ENCODE measurements around the gene FAM168A.

FAM168A gene

DNA sequence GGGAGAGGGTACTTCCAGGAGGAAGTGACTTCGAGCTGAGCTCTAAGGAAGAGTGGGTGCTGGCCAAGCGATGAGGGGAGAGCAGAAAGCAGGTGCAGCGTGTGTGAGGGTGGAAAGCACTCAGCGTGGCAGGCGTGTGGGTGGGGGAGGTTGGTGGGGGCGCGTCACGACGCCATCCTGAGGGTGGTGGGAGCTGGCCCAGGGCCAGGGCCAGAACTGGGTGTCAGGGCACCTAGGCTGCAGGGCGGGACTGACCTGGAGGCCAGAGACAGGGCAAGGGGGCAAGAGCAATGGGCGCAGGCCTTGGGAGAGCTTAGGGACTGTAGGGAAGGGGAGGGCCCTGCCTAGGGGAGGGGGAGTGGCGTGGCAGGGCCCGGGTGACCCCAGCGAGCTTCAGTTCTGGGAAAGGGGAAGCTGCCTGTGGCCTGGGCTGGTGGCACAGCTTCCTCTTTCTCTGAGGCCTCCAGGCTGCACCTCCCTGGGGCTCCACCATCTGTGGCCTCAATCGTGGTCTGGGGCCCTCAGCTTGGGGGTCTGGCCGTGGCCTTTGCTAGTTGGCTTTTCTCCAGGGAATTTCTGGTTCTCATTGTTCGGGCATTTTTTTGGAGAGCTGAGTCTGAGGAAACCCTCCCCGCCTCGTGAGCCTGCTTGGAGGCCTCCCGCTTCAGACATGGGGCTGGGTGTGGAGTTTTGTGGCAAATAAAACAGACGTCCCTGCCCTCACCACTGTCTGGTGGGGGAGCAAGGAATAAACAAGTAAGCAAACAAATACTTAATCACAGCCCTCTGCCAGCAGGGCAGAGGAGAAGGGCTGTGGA is 212.8 kb downstream of the FAM168A start:
- peak; percentile 48 to 85 for DNase-seq

DNA sequence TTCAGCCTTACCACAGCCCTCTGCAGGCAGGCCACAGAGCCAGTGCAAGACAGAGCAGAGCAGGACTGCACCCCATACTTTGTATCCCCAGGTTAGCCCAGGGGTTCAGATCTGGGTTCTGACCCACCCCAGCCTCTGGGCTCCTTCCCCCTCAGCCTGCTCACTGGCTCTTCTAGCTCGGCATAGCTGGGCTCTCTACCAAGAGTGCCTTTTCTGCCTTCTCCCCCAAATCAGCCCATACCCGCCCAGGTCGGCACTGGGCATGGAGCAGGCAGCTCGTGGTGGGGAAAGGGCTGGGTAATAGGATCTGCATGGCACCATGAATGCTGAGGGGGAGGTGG is 213.4 kb downstream of the FAM168A start:
- DNase-seq: no peak

DNA sequence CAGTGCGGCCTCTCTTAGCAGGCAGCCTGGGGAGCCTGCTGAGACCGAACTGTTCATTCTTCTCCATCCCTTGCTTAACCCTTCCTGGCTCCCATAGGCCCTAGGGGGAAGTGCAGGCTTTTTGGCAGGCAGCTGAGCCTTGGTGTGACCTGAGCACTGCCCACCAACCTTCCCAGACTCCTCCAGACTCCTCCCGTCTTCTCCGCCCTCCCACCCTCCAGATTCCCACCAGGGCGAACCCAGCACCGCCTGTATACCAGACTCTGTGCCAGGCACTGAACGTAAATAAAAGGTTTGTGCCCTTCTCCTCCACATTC is 213.8 kb downstream of the FAM168A start:
- DNase-seq: no peak

DNA sequence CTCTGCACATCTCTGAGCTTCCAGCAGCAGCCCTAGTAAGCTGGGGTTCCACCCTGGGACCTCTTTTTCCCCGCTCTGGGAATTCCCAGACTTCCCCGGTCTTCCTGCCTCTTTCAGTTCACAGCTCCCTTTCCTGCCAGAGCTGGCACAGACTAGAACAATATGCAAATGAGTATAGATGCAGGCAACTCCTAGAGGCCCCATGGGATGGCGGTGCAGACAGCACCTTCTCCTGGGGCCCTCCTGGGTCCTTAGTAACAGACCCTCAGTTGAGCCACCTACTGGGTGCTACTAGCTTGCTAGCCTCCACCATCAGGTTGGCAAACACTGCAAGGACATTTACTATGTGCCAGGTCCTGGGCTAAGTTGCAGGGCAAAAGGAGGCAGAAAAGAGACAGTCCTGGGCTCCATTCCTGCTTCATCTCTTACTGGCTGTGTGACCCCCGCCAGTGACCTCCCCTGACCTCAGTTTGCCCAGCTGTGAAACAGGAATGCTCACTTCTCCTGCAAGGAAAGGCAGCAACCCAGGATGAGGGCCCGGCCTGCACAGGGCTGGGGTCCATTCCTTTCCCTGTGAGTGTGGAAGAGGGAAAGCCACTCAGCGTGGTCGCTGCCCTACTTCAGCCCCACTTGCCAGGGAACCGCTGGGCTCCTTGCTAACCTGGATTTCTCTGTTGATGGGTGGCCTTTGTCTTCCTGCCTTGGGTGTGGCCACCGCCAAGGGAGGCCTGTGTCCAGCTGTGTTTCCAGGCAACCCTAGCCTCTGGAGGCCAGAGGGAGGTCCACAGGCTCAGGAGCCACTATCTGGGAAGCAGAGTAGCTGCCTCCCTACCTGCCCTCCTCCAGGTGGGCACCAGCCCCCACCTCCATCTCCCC is 214.4 kb downstream of the FAM168A start:
- DNase-seq: peak in 1 of 2 donors; percentile 6

DNA sequence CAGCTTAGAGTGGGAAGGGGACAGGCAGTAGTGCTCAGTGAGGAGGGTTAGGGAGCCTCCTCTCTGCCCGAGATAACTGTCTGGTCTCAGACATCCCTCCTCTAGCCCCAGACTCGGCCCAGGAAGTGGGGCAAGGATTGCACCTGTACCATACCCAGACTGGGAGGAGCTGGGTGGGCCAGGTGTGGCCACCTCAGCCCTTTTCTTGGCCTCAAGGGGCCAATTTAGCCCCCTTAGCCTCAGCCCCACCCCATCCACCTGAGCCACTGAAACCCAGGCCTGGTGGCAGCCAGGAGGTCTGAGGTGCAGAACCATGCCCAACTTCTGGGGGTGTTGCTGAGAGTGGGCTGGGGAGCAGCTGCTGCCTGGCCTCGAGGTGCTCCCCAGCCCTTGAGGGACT is 215.2 kb downstream of the FAM168A start:
- DNase-seq: no peak

DNA sequence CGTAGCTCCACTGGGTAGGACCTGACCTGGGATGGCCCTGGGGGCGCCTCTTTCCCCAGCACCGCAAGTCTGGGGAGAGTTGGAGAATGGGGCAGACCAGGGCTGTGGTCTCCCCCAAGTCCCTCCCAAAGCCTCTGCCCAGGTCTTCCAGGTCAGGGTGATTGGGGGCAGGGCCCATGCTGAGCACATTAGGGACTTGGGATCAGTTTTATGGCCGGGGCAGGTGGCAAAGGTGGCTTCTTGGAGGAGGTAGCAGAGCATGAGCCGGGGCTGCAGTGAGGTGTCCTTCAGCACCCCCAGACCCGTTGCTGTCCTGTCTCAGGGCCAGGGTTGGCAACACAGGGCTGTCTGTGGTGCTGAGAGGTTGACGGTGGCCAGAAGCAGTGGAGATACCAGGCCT is 215.7 kb downstream of the FAM168A start:
- no peak for DNase-seq

DNA sequence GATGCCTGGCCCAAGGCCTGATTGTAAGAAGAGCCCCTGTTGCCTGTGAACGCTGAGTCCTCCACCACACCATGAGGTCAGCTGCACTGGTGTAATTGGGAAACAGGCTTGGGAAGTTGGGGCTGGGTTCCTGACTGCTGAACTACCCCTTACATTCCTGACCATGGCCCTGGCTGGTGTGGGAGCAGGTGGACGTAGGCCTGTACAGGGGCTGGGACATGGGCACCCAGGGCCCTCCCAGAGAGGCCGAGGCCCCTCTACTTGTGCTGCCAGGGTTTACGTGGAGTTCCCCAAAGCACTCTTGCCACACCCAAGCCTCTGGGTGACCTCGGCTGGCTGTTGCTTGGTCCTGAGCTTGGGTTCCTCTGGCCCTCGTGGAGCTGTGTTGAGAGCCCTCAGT is 216.3 kb downstream of the FAM168A start:
- DNase-seq: peak in 1 of 2 donors; percentile 32

DNA sequence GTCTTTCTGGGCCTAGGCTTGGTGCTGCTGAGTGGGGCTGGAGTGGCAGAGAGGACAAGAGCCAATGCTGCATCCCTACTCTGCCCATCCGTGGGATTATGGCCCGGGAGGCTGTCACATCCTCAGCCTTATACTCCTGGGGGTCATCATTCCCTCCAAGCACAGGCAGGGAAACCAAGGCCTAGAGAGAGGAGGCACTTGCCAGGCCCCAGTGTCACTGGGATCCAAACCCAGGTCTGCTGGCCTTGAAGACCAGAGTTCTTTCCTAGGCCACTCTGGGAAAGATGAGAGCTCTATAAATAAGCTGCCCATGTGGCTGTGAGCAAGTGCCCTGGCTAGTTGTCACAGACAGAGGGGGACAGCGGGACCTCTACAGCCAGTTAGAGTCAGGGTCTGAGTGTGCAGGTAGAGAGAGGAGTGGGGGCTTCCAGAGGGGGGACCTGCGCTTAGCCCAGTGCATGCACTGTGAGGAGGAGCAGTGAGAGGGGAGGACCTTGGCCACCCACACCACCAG is 217.0 kb downstream of the FAM168A start:
- DNase-seq: no peak

DNA sequence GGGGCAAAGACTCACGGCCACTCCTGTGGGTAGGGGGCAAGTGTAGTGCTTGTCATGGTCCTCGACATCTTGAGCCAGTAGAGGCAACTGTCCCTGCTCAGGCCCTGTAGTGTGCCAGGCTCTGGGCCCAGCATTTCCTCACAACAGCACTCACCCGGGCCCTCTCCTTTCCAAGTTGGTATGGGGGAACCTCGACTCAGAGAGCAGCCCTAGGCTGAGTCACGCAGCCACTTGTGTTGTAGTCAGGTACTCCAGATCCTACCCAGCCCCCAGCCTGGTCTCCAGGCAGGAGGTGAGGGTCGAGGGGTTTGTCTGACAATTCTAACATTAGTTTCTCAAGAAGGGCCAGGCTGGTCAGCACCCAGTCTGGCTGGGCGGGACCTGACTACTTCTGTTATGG is 217.6 kb downstream of the FAM168A start:
- no peak for DNase-seq

DNA sequence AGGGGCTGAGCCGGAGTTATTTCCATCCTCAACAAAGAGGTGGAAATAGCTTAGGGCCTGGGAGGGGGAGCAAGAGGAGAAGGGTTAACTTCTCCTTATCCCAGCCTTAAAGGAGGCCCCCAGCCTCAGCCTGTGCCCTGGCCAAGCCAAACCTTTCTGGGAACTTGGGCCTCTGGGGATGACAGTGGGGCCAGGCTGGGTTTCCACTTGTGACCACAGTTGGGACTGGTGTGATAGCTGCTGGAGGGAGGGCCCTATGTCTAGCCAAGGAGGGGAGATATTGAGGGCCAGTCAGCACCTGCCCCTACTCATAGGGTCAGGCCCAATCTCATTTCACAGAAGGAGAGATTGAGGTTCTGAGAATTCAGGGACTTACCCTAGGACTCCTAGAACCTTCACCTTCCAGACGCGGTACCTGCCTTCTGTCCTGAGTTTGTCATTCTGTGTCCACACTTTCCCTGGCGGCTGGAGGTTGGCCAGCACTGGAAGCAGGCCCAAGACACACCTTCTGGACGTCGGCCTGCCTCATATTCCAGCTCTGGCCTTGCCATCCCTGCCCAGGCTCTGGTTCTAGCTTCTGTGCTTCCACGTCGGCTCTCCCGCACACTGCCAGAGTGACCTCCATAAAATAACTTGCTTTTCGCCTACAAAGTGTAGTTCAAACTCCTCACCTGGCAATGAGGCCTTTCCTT is 218.6 kb downstream of the FAM168A start:
- peak in 1 of 2 donors; percentile 6 for DNase-seq

DNA sequence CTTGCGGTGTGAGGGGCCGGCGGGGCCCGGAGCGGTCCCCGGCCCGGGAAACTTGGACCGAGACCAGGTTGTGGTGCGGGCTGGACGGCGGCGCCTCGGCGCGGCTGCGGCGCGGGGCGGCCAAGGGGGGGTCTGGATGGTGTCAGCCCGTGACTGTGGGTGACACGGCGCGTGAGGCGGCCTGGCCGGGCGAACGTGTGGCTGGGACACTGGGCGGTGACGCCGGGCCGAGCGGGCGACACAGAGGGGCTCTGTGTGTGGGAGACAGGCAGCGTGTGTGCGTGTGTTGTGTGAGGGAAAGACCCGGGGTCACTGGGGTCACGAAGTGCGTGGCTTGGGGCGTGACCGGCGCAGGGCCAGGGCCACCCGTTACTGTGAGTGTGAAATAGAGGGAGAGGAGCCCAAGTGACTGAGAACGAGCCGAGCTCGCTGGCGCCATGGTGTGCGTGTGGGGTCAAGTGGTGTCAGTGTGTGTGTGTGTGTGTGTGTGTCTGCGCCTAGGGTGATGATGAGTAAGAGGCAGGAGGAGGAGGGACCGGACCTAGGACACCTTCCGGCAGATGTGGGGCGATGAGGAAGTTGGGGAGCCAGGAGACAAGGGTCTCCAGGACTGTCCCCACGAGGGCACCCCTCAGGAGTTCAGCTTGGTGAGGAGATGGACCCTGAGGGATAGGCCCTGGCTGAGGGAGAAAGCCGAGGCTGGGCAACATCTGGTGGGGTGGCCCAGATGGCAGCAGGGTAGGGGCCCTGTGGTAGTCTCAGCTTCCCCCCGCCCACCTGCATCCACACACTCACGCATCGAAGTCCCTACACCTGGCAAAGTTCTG is 220.9 kb downstream of the FAM168A start:
- peak; percentile 78 to 85 for DNase-seq

DNA sequence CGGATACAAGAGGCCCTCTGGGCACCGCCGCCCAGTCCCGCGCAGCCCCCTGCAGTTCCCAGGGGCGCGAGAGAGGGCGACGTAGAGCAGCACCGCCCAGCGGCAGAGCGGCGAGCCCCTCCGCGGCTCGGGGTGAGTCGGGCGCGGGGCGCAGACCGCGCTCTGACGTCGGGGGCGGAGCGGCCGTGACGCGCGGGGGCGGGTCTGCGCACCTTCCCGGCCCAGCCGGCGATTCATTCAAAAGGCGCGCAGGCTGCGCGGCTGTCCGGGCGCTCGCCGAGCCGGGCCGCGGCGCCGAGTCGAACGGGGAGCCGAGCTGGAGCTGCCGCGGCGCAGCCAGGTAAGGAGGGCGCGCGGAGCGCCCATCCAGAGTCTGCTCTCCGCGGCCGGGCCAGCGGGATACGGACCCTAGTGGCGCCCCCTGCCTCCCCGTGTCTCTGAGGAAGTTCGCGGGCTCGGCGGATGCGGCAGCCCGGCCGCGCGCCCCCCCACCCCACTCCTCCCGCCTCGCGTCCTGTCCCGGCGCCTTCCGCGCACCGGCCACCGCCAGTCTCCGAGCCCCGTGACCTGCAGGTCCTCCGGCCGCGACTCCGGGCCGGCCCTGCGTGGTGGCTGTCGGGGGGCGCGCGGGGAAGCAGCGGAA is 221.6 kb downstream of the FAM168A start, which contains the start of gene RELT:
RELT (plus strand) TSS at position 240 of the 643 bp plus-strand sequence. CDS start 12,738 bp downstream, outside the sequence.
- peak; percentile 94 to 95 for DNase-seq

DNA sequence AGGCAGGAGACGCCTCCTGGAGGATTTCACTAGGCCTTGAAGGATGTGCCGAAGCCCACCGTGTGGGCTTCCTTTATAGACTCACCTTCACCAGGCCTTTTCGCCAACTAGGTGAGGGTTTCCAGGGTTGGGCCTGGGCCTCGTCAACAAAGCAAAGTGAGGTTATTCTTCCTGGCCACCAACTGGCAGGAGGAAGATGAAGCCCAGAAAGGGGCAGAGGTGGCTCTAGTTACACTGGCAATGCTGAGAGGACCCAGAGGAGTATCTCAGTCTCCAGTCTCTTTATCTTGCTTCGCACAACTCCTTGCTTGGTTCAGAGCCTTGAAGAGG is 222.1 kb downstream of the FAM168A start:
- DNase-seq: no peak

DNA sequence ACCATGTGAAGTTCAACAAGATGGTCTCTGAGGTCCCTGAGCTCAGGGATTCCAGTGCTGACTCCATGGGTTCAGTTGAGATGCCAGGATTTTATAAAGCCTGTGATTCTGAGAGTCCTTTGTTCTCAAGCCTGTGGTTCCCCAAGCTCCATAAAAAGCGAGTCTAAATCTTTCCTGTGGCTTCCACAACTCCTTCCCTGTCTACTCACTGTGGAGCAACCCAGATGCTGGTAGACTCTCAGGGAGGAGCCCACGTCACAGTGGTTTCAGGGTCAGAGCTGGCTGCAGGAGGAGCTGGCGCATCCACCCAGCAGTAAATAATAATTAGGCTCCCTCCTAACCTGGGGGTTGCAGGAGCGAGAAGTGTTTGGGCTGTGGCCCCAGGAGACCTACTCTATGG is 223.8 kb downstream of the FAM168A start:
- no peak for DNase-seq

DNA sequence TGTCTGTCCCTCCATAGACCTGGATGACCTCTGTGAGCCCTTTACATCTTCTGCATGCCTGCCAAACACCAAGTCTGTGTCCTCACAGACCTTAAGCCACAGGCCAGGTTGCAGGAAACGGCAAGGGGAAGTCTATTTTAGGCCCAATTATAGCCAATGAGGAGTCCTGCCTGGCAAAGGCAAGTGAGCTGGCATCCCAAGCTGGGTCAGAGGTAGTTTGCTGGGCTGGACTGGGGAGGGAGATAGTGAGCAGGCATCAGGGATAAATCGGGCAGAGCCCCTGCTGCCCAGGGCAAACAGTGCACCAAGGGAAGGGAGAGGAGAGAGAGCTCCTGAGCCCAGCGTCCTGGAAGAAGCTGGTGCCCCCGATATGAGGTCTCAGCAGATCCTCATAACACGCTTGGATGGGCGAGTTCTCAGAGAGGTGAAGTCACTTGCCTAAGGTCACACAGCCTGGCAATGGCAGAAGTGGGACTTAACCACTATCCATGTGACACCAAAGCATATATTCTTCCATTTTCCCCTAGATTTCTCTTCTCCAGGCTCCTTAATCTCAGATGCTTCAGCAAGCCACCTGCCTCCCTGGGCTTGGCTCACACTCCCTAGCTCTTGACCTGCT is 225.4 kb downstream of the FAM168A start:
- DNase-seq: peak in 1 of 2 donors; percentile 35

DNA sequence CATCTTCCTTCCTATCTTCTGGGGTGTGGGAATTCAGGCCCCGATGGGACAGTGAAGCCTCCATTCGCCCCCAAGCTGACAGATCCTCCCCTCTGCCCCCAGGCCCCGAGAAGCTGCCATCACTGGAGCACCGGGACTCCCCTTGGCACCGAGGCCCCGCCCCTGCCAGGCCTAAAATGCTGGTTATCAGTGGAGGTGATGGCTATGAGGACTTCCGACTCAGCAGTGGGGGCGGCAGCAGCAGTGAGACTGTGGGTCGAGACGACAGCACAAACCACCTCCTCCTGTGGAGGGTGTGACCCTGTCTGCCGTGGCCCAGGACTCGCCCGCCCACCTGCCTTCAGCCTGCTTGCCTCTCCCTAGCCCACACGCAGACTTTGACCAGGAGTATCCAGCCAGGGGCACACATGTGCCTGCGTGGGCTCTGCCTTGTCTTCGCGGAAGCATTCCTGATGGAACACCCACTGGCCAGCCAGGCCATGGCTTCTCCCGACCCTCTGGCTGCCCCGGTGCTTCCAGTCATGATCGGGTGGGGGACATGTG is 230.4 kb downstream of the FAM168A start:
- DNase-seq: no peak

DNA sequence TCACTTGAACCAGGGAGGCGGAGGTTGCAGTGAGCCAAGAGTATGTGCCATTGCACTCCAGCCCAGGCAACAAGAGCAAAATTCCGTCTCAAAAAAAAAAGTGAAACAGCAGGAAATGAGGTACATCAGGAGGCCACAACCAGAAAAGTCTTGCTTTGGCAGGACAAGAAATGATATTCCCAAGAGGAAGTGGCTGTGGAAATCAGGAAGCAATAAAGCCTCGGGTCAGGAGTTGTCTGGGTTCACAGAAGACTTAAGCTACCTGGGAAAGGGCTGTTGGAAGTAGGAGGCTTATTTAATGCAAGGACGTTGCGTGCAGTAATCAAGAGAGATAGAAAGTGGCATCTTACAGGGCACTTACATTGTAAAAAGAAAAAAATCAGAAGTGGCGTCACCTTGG is 231.0 kb downstream of the FAM168A start:
- no peak for DNase-seq

DNA sequence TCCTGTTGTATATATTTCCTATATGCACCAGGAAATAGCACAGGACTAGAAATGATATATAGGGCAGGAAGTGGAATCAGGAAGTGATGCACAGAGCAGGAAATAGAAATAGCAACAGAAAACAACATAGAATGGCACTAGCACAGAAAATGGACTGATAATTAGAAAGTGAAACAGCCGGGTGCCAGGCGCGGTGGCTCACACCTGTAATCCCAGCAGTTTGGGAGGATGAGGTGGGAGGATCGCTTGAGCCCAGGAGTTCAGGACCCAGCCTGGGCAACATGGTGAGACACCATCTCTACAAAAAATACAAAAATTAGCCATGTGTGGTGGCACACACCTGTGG is 231.7 kb downstream of the FAM168A start:
- peak; percentile 34 to 75 for DNase-seq

DNA sequence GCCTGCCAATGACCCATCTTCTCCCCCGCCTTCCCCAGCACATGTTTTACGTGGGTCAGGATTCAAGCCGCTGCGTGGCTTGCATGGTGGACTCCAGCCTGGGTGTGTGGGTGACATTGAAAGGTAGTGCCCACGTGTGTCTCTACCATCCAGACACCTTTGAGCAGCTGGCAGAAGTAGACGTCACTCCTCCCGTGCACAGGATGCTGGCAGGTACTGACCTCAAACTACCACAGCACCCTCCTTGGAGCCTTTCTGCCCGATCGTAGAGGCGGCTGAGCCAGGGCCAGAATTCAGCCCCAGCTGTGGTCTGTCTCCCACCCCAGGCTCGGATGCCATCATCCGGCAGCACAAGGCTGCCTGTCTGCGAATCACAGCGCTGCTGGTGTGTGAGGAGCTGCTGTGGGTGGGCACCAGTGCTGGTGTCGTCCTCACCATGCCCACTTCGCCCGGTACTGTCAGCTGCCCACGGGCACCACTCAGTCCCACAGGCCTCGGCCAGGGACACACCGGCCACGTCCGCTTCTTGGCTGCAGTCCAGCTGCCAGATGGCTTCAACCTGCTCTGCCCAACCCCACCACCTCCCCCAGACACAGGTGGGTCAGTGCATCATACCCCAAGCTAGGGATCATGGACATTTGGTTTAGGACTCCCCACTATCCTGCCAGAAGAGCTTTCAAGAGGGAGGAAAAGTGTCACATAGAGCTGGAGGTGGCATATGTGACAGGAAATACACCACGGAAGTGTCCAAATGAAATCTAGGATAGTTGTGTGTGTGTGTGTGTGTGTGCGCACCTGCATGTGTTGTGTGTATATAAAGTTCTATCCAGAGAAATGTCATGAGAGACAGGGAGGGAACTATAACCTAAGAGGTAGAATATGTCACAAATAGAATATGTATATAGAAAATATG is 232.3 kb downstream of the FAM168A start:
- DNase-seq: no peak

DNA sequence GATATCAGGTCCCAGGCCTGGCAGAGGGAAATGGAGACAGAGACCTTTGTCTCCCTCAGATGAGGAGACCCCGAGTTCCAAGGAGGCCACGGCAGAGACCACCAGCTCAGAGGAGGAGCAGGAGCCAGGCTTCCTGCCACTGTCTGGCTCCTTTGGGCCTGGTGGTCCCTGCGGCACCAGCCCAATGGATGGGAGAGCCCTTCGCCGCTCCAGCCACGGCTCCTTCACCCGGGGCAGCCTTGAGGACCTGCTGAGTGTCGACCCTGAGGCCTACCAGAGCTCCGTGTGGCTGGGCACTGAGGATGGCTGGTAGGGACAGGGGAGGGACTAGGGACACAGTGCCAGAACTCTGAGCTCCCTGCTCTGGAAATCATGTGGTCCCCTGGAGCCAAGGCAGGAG is 234.8 kb downstream of the FAM168A start:
- no peak for DNase-seq

Measured in CD4-positive, alpha-beta T cell treated with Interleukin-4 for 1 hour (primary cell).